COLO829 (cell line): ENCODE data around the gene RYR3.

Experiments
- DNase-seq: peaks from one replicate; pipeline ENCODE4 v3.0.0; 2012; ENCODE audit warnings: low spot score

RYR3 gene

DNA sequence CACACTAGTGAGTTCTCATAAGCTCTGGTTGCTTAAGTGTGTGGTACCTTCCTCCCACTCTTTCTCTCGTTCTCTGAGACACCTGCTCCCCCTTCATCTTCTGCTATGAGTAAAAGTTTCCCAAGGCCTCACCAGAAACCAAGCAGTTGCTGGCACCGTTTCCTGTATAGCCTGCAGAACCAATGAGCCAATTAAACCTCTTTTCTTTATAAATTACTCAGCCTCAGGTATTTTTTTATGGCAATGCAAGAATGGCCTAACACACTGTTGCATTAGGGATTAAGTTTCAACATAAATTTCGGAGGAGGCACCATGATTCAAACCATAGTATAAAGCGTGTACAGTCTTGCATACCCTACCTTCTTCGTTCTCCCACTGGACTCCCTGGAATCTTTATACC, 405.3 kb downstream of the RYR3 start:
- DNase-seq: no peak

DNA sequence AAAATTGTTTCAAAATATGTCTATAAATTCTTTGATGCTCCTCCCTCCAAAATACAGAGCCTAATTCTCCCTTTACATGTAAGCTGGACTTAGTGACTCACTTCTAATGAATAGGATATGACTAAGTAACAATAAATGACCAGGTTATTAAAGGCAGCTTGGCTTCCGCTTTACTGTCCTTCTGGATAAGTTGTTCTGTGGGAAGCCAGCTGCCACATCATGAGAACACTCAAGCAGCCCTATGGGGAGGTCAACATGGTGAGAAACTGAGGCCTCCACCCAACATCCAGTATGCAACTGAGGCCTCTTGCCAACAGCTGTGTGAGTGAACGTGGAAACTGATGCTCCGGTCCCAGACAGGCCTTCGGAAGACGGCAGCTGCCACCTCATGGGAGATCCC, 410.2 kb downstream of the RYR3 start:
- DNase-seq: peak; percentile 54

DNA sequence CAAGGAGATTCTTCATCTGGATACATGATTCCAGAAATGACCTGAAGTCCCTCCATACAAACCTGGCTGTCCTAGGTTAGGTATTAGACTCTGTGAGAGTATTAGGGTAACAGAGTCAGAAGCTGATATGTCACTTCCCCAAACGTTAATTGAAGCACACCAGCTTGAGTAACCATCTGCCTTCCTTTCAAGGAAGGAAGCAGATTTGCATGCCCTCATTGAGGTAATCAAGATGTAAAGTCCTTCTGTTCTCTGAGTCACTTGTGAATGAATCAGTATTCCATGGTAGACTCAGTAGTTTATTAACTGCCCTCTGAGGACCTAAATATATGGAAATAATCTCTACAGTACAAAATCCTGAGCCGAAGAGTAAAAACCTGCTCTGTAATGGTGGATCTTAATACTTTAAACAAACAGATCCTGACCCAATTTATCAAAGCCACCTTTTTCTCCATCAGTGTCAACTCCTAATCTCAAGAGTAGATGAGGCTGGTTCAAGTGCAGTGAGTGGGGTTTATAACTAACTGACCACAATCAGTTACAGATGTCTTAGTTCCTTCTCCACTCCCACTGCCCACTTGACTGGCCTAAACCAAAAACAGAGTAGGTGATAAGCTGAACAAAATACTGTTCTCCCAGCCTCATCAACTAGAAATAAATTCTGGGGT, 411.4 kb downstream of the RYR3 start:
- peak; percentile 32 for DNase-seq

DNA sequence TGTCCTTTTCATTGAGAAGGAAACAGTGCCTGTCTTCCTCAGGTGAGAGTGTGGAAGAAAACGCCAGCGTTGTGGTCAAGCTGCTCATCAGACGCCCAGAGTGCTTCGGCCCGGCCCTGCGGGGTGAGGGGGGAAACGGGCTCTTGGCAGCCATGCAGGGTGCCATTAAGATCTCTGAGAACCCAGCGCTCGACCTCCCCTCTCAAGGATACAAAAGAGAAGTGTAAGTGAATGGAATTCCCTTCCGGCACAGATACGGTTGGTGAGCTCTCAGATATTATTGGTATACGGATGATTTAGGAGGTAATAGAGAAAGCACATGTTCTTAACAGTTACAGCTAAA, 411.9 kb downstream of the RYR3 start:
- DNase-seq: no peak

DNA sequence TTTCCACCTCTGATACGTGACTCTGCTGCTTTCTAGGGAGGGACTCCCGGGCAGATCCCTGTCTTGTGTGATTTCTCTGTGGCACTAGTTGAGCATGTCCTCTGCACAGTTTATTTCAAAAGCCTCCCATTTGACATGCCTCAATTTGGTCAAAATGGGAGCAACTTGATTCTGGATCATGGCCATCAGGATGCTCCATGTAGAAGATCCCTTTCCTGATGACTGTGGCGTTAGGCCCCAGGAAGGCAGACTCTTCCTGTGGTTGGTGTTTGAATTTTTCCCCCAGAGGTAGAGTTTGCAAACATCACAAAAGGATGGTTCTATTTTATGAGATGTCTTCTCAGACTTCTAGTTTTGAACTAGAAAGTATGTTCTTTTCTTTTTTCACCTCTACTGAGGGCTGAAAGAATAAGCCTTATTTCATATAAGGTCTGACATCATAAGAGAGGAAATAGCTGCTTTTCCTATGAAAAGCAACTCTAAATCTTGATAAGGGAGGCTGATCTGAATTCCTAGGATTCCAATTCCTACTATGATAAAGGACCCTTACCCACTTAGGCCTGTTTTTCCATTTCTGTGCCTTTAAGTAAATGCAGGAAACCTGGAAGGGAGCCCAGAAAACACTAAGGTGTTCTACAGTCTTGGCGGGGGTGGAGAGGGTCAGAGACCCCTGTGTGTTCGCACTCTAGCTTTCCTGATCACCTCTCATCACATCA, 413.7 kb downstream of the RYR3 start:
- DNase-seq: no peak

DNA sequence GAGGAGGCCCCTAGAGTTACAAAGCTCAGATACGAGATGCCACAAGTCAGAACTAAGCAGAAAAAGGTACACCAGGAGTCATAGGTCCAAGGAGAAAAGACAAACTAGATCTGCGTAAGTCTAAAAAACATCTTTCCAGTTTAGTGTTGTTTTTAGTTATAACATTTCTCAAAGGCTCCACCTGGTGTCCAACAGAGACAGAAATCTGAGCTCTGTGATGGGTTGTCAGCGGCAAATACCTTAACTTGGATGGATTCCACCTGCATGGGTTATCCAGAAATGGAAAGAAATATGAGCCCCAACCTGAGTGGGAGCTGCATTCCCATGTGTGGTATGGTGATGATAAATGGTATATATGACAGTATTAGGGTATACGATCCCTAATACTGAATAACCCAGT, 418.9 kb downstream of the RYR3 start:
- no peak for DNase-seq

DNA sequence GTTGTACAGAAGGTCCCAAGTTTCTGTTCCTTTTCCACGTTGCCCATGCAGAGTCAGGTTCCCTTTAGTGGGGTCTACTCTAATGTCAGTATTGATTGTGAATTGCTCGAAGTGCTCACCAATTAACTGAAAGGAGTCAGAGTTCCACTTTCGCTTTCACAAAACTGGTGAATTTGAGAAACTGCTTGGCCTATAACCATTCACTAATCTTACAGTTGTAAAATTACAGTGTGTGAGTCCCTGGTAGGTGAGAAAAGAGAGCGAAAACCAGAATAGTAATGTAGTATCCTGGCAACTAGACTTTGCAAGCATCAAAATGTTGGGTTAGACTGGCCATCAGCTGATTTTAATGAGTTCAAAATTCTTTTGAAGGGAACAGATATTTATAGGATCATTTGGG, 420.0 kb downstream of the RYR3 start:
- DNase-seq: no peak

DNA sequence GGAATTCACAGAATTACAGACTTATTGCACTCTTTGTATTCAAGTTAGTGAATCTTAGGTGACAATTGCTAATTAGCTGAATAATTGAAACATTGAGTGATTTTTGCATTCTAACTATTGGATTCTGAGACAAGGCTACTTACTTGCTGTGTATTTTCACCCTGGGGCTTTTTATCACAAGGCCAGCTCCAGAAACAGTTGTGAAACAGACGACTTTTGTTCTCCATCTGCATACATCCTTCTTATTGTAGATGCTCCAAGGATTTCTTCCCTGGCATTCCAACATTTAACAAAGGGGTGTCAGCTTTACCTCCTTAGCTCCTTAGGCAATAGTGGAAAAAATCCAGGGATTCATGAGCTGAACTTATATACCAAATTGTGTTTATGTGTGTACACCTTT, 424.4 kb downstream of the RYR3 start:
- peak; percentile 60 for DNase-seq

DNA sequence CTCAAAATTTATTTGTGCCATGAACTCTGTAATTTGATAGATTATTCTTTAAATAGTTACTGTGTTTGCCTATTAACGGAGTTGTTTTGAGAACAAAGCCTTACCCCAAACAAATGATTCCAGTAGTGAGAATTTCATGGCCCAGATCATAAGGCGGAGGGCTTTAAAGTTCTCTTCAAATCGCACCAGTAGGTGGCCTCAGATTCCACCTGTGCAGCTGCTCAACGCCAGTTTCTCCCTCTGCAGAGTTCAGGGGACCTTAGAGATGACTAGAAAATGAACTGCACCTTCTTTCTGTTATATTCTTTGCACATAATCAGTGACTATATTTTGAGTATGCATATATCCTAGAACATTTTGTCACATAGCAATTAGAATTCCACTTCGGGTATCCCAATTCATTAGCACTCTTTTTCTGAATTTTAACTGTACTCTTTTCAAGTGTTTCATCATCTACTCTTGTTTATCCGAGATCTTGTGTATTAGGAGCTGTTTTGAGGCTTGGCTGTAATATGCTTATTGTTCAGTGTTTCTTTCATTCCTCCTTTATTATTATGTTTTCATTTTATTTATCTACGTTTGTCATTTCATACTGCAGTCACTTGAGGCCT, 425.0 kb downstream of the RYR3 start:
- DNase-seq: peak; percentile 14

DNA sequence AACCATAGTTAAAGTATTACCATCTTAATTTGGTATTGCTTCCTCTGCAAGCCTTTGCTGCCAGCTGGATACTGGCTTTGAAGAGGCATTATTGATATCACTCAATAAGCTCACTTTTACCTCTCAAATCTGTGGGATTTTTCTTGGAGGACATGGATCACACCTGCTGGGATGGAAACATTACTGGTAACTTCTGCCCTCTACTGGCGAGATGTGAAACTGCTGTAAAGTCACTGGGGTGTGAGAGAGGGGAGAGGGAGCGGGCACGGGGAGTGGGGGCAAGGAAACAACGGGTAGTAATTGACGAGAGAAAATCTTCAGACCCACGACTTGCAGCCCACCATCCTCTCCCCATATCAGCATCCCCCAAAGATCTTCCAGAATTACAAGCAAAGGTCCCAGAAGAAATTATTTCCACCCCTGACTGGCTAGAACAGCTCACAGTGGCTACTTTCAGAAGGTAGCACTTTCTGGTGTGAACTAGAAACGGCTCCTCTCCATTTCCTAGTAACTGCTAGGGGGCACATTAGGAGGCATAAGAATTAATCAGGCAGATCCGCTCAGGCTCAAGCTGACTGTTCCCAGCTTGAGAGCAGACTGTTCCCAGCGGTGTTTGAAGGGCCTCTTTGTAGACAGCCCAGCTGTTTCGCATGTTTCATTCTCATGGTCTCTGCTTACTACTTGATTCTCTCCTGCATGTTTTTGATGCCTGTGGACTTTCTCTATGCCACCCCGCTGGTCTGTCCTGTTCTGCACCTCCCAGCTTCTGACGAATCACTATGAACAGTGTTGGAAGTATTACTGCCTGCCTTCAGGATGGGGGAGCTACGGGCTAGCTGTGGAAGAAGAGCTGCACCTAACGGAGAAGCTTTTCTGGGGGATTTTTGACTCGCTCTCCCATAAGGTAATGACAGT, 427.2 kb downstream of the RYR3 start:
- DNase-seq: peak; percentile 29

DNA sequence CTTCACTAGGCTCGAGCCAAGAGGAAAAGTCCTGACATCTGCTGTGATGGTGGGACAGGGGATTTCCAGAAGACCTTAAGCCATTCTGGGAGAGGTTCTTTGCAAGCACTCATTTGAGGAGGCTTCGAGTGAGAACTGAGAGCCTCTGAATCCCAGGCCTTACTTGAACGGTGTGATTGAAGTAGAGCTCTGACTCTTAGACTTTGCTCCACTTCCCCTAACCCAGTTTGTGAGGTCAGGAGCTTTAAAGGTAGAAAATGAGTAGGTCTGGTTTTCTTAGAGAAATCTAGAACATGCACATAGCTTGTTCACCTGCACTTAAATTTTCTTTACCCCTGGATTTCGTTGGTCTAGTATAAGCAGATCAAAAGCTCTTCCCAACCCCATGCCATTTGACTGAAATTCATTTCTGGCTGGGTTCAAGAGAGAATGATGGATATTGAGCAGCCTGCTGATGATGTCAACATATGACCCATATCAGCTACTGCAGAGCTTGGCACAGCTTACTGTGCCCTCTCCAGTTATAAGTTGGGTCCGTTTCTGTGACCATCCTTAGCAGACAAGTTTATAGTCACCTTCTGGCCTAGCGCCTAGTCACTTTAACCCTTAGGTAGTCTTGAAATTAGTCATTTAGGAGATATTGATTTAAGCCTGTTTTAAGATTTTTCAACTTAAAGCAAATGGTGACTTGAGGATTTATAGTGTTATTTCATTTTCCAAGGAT, 428.3 kb downstream of the RYR3 start:
- DNase-seq: no peak

DNA sequence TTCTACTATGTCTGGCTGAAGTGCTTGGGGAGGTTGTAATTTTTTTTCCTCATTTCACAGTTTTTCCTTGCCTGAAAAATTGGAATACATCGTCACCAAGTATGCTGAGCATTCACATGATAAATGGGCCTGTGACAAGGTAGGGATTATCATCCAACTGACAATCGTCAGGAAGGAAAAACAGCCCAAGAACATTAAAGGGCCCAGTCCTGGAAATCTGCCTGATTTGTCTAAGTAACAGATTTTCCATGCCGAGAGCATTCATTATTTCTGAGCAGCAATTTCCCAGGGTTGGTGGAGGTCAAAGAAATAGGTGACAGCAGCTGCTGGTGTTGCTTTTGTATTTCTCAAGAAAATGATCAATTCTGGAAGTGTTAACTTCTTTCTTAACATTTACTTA, 431.5 kb downstream of the RYR3 start:
- DNase-seq: no peak

DNA sequence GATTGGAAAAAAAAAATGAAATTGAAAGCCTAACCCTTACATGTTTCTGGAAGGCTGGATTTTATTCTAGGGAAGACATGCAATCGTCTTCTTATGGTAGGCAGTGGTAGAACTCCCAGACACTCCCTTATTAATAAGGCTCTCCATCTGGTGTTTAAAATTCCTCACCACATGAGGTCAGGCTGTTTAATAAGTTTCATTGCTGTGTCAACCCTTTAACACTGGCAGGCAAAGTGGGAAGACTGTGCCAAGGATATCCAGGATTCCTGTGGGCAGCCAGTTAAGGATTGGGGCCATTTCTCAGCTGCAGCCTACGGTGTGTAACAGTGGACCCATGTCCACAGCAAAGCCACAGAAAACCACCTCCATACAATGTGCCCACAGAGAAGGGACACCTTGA, 432.0 kb downstream of the RYR3 start:
- no peak for DNase-seq

DNA sequence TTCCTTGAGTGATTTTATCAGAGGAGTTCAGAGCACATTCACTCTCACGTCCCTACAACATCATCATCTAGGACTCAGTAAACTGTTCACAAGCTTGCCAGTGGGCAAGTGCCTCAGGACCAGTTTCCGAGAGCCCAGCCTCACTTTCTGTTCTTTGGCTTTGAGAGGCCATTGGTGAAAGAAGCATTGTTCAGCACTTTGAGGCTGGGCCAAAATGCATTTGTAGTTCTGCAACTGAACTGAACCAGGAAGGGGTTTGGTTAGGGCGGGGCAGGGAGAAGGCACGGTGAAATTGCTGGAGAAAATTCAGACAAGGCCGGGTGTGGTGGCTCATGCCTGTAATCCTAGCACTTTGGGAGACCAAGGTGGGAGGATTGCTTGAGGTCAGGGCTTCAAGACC, 435.4 kb downstream of the RYR3 start:
- no peak for DNase-seq

DNA sequence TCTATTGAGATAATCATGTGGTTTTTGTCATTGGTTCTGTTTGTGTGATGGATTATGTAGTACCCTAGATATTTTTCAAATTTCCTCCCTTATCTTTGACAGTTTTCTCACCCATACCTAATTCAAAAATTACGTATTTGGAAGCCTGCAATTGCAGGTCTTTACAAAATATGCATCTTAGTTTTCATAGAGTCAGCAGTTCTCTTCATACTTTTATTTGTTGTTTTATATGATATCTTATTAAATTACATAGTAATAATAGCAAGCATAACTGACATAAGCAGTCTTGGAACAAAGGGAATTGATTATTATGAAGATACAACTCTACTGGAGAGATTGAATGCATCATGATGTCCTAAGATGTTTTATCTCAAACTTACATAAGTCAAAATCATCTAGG, 442.2 kb downstream of the RYR3 start:
- no peak for DNase-seq

DNA sequence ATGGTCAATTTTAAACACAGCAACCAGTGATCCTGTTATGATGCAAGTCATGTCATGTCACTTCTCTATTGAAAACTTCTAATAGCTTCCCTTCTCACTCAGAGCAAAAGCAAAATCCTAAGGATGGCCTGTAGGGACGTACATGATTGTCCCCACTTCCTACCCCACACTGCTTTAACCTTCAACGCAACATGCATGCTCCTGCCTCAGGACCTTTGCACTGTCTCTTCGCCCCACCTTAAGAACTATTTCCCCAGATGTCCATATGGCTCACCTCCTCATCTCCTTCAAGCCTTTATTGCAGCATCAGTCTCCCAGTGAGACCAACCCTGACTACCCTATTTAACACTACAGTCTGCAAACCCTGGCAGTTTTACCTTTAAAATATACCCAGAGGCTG, 443.5 kb downstream of the RYR3 start:
- DNase-seq: no peak

DNA sequence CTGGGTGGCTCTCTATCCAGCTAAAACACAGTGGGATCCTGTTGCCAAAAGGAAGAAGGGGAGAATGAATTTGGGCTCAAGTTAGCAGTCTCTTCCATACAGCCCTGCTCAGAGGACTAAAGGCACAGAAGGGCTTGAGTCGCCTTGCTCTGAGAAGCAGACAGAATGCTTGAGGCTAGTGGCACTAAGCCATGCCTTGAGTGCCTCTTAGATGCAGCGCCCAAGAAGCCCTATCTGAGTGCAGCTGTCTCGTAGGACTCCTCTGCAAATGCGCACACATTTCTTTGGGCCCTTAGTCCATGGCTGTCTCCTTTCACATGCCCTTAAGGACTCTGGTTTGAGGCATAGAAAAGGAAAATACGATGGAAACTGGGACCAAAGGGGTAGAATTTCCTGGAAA, 446.2 kb downstream of the RYR3 start:
- no peak for DNase-seq

DNA sequence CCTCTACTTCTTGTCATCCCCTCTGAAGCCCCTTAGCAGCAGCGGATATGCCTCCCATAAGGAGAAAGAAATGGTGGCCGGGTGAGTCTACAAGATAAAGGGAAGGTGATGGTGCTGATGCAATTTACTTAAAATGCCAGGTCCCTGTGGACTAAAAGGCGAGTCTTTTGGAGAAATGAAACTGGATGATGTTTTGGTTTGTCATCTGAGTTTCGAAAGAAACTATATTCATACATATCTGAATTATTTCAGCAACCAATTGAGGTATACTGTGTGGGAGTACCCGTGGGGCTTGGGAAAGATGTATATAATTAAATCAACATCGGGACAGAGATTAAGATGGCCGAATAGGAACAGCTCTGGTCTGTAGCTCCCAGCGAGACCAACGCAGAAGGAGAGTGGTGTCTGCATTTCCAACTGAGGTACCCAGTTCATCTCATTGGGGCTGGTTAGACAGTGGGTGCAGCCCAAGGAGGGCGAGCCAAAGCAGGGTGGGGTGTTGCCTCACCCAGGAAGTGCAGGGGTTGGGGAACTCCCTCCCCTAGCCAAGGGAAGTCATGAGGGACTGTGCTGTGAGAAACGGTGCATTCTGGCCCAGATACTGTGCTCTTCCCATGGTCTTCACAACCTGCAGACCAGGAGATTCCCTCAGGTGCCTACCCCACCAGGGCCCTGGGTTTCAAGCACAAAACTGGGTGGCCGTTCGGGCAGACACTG, 446.9 kb downstream of the RYR3 start:
- no peak for DNase-seq

DNA sequence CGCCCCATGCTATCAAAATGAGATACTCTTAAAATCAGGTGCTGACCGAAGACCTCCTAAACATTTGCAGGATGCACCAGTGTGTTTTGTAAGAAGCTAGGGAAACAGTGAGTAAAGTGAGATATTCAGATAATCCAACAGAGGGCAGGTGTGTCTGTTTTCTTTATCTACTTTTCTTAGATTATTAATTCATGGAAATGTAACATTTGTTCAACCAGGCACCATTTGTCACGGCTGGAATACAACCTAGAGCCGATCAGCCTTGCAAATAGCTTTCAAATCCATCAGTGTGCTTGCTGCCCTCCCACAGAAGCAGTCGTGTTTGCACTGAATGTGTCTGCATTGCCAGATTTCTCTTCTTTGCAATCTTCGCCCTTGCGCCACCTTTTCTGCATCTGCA, 455.6 kb downstream of the RYR3 start:
- DNase-seq: peak; percentile 2

DNA sequence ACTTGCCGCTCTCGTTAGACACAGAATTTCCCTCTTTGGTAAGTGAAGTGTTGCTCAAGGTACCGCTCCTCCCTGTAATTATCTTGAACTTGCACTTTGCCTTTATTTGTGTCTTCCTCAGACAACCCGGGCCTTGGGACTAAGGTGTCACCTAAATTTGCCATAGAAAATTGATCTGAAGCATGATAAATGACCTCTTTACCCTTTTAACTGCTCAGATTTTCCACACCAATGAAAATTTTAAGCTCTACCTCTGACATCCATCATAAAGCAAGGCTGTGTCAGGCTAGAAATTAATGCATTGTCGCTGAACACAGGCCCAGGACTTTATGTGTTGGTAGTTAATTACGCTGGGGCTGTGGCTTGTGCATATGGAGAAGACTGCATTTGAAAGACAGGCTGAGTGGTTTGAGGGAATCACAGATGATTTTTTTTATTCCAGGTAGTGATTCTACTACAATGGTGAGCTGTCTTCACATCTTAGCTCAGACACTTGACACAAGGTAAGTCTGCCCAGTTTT, 458.0 kb downstream of the RYR3 start:
- DNase-seq: no peak

DNA sequence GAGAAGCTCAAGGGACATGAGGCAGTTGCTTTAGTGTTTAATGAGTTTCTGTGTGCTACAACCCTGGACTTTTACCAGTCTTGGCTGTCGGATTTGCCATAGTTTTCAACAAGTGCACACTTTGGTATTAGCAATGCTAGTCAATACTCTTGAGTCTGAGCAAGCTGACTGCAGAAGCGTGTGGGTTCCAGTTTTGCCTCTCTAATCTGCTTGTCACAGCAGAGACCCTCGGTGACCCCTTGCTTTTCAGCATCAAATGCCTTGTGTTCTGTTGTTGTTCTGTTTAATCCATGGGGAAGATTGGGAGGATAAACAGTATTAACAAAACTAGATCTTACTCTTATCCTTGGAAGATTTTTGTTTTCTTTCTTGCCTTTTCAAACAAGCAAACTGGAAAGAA, 463.2 kb downstream of the RYR3 start:
- DNase-seq: no peak
